ENCODE measurements around the gene IL17RA. TPM values are rescaled to one million over a fixed set of nuclear protein-coding genes. Genes with fewer than 3 reads are reported as not detected.

IL17RA gene
- total RNA-seq, 4 donors from 2014 or later, result 8.7 to 16.2 (median 14.0) TPM

GRCh38 chr22:17137861-17138425 is 53.1 kb downstream of the IL17RA start:
- 86% methylated on average over 13 of the region's 17 CpGs for WGBS
- intact Hi-C loops (cut with DNase I), result no loop called here
- H3K4me3 ChIP-seq, result no peak overlapping the region
- H3K9me3 ChIP-seq, result no peaks in the 10 kb centered on the region
- no peak for DNase-seq (ENCODE audit: extremely low spot score)
- H3K27ac ChIP-seq (replicated peaks in 1 of 4), result no peak overlapping the region
- TF ChIP-seq EP300 (IDR thresholded peaks at IDR 0.05) (no peak), CTCF (IDR thresholded peaks at IDR 0.05) (no peak), POLR2AphosphoS5 (IDR thresholded peaks at IDR 0.05) (no peak), POLR2A (IDR thresholded peaks at IDR 0.05; ENCODE audit: low read depth) (no peak)
- peaks cover 32 to 71% (median 63%) of the 10 kb centered on the region in 4 donors for H3K36me3 ChIP-seq
- peaks cover 0 to 10% (median 0%) of the 10 kb centered on the region in 4 donors for H3K4me1 ChIP-seq
- H3K27me3 ChIP-seq, result no peaks in the 10 kb centered on the region

- Histone ChIP-seq H3K4me1 (peaks cover 0 to 10% (median 0%) of the 10 kb centered on the region in 4 donors), H3K9me3 (no peaks in the 10 kb centered on the region), H3K27me3 (no peaks in the 10 kb centered on the region), H3K36me3 (peaks cover 38 to 77% (median 68%) of the 10 kb centered on the region in 4 donors), H3K4me3 (no peak overlapping the region), H3K27ac (replicated peaks in 1 of 4) (no peak overlapping the region)
- TF ChIP-seq POLR2A (IDR thresholded peaks at IDR 0.05; ENCODE audit: low read depth) (no peak), CTCF (IDR thresholded peaks at IDR 0.05) (no peak), EP300 (IDR thresholded peaks at IDR 0.05) (no peak), POLR2AphosphoS5 (IDR thresholded peaks at IDR 0.05) (no peak)
- DNase-seq (ENCODE audit: extremely low spot score), result no peak
- 89% methylated on average over 11 of the region's 11 CpGs for WGBS
- intact Hi-C loops (cut with DNase I), result no loop called here
Measured at GRCh38 chr22:17138513-17138912, 53.7 kb downstream of the IL17RA start.

- 84% methylated on average over 6 of the region's 8 CpGs for WGBS
- Histone ChIP-seq H3K27ac (replicated peaks in 1 of 4) (no peak overlapping the region), H3K9me3 (no peaks in the 10 kb centered on the region), H3K4me1 (peaks cover 0 to 10% (median 0%) of the 10 kb centered on the region in 4 donors), H3K4me3 (no peak overlapping the region), H3K27me3 (no peaks in the 10 kb centered on the region), H3K36me3 (peaks cover 49 to 91% (median 83%) of the 10 kb centered on the region in 4 donors)
- DNase-seq (ENCODE audit: extremely low spot score), result no peak
- intact Hi-C loops (cut with DNase I), result no loop called here
- TF ChIP-seq POLR2A (IDR thresholded peaks at IDR 0.05; ENCODE audit: low read depth) (no peak), CTCF (IDR thresholded peaks at IDR 0.05) (no peak), EP300 (IDR thresholded peaks at IDR 0.05) (no peak), POLR2AphosphoS5 (IDR thresholded peaks at IDR 0.05) (no peak)
Measured at GRCh38 chr22:17140022-17140421, 55.2 kb downstream of the IL17RA start.

- Histone ChIP-seq H3K27ac (replicated peaks in 1 of 4) (no peak overlapping the region), H3K9me3 (no peaks in the 10 kb centered on the region), H3K4me1 (peaks cover 0 to 10% (median 0%) of the 10 kb centered on the region in 4 donors), H3K36me3 (peaks cover 49 to 95% (median 84%) of the 10 kb centered on the region in 4 donors), H3K4me3 (no peak overlapping the region), H3K27me3 (no peaks in the 10 kb centered on the region)
- intact Hi-C loops (cut with DNase I), result no loop called here
- 92% methylated on average over 4 of the region's 9 CpGs for WGBS
- TF ChIP-seq EP300 (IDR thresholded peaks at IDR 0.05) (no peak), POLR2A (IDR thresholded peaks at IDR 0.05; ENCODE audit: low read depth) (no peak), CTCF (IDR thresholded peaks at IDR 0.05) (no peak), POLR2AphosphoS5 (IDR thresholded peaks at IDR 0.05) (no peak)
- DNase-seq (ENCODE audit: extremely low spot score), result no peak
Measured at GRCh38 chr22:17140826-17141766, 56.3 kb downstream of the IL17RA start.
